Myocyte (in vitro differentiated cells): Measurements from ENCODE around the gene MGLL. TPM values are rescaled to one million over a fixed set of nuclear protein-coding genes. Genes with fewer than 3 reads are reported as not detected.
"Not testable (repeated sequence)": the region's sequence is repeated elsewhere in the genome, so short reads cannot be mapped to it uniquely, and the experiment has no call there.

Experiments
- DNase-seq: peaks from one replicate; pipeline ENCODE4 v3.0.0-alpha.2; 2012; ENCODE audit warnings: low read depth
- total RNA-seq: library from RNA; depleted of rRNA; stranded (reverse); fragments of >200 nt; gene quantifications from 2 replicates; pipeline ENCODE4 v1.2.3, GENCODE V29; 2014

Gene MGLL
- total RNA-seq, 1 donor from 2014 or later, result 102 TPM

DNA sequence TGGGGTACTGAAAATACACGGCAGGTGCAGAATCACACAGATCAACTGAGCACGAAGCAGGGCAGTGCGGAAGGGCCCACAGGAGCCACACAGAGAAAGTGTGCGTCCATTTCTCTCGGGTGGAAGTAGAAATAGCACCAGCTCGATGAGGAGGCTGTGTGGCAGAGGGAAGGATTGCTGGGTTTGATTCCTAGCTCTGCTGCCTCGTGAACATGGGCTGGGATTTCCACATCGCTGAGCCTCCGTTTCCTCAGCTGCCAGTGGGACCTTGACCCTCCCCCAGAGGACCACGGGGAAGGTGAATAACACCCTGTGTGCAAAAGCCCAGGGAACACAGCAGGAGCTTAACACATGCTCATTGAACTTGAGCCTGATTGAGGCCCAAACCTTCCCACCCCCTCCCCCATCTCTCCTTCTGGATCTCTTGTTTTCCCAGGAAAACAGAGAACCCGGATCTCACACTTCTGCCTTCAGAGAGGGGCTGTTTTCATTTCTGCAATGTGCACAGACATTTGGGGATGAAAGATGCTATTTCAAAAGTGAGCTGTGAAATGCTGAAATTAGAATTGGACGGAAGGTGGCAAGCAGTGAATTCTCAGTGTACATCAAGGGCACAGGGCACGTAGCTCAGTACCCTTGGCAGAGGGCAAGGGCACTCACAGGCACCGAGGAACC is 111.2 kb downstream of the MGLL start:
- no peak for DNase-seq

- DNase-seq, result no peak
Observed at GRCh38 chr3:127710155-127710941, 112.0 kb downstream of the MGLL start.

DNA sequence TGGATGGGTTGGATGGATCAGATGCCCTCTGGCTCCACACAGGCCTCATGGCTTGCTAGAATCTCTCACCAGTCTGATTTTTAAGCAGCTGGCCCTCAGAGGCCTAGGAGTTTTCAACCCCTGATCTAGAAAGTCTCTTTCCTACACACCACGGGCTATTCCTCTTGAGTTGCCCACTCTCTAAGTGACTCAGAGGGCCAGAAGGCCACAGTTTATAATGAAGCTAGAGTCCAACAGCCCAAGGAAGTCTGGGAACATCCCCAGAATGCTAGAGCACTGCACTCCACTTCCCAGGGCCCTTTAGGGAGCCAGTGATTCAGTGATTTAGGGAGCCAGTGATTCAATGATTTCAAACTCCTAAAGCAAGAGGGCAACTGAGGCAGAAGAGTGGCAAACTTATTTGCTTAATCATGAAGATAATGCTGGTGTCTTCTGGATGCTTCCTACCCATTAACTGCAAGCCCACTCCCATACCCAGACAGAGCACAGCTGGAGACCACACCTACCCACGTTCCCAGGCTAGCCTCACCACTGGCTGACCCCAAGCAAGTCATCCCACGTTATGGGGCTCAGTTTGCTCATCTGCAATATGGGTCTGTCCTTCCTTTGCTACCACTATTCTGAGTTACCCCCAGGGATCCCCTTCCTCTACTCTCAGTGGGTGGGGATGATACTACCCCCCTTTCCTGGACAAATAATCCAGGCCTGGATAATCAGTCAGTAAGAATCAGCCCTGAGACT is 112.8 kb downstream of the MGLL start:
- no peak for DNase-seq

DNA sequence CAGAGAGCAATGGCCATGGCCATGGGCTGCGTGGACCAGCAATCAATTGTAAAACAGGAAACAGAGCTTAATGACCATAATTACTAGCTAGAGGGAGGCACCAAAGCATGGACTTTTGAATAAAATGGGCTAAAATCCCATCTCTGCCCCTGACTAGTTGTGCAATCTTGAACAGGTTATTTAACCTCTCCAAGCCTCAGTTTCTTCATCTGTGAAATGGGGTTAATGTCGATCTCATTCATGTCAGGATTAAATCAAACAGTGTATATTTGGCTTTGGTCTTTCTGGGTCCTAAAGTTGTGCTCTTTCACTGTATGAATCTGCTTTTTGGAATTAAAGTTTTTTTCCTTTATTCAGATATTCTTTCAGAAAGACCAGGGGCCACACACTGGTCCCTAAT is 113.5 kb downstream of the MGLL start:
- no peak for DNase-seq

- no peak for DNase-seq
Observed at GRCh38 chr3:127707851-127708411, 114.4 kb downstream of the MGLL start.

- no peak for DNase-seq
Observed at GRCh38 chr3:127706785-127707351, 115.4 kb downstream of the MGLL start.

DNA sequence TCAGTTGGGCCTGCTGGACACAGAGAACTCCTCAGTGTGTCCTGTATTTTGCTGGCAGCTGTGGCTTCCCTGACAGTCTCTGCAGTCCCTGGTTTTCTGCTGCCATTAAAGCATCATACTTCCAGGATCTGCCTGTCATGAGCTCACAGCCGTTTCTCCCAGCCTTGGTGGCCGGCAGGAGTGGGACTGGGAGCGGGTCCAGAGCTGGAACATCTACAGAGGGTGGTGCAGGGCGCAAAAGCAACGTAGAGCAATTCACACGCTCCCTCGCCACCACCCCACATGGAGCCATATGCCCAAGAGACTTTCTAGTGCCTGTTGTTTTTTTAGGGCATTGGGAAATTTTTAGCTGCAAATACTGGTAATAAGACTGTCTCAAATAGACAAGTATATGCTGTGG is 116.0 kb downstream of the MGLL start:
- DNase-seq, result no peak

DNA sequence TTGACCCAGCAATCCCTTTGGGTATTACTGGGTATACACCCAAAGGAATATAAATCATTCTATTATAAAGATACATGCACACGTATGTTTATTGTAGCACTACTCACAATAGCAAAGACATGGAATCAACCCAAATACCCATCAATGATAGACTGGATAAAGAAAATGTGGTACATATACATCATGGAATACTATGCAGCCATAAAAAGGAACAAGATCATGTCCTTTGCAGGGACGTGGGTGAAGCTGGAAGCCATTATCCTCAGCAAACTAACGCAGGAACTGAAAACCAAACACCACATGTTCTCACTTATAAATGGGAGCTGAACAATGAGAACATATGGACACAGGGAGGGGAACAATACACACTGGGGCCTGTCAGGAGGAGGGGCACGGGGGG is 117.5 kb downstream of the MGLL start:
- not testable (repeated sequence) for DNase-seq

- peak; percentile 57 for DNase-seq
Observed at GRCh38 chr3:127702151-127702578, 120.2 kb downstream of the MGLL start.

DNA sequence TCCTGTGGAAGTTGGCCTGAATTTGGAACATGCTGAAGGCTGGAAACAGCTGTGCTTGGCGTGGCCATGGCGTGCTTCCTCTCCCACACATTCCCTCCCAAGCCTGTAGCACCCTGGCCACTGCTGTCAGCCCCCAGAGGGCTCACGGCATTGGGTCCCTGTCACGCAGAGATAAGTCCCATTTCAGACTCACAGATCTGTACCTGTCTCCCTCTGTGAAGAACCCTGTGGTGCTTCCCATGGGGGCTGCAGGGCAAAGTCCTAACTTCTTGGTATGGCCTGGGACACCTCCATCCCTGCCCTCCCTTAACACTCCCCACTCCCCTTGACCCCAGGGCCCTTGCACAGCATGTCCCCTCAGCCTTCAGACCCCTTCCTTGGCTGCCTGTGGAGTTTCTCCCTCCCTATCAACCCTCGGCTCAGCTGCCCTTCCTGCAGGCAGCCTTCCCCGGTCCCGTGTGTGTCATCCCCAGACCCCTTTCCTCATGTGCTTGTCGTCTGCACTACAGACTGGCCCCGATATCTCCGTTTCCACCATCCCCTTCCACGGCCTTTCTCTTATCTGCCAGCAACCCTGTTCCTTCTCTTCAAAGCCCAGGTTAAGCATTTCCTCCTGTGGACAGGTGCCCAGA is 120.9 kb downstream of the MGLL start:
- DNase-seq, result peak; percentile 39

DNA sequence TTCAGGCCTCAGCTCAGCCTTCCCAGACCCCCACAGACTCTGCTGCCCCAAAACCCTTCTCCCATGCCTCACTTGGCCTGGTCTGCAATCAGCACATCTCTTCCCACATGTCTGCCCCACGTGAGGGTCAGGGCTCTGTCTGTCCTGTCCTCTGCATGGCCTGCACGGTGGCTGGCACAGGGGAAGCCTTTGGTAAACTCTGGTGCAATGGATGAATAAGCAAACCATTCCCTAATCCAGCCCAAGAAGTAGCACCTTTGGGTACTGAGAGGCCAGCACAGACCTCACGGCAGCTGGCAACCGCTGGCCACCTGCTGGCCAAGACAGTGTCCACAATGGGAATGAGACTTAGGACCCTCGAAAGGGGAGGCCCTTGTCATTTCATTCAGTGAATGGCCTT is 121.9 kb downstream of the MGLL start:
- no peak for DNase-seq

DNA sequence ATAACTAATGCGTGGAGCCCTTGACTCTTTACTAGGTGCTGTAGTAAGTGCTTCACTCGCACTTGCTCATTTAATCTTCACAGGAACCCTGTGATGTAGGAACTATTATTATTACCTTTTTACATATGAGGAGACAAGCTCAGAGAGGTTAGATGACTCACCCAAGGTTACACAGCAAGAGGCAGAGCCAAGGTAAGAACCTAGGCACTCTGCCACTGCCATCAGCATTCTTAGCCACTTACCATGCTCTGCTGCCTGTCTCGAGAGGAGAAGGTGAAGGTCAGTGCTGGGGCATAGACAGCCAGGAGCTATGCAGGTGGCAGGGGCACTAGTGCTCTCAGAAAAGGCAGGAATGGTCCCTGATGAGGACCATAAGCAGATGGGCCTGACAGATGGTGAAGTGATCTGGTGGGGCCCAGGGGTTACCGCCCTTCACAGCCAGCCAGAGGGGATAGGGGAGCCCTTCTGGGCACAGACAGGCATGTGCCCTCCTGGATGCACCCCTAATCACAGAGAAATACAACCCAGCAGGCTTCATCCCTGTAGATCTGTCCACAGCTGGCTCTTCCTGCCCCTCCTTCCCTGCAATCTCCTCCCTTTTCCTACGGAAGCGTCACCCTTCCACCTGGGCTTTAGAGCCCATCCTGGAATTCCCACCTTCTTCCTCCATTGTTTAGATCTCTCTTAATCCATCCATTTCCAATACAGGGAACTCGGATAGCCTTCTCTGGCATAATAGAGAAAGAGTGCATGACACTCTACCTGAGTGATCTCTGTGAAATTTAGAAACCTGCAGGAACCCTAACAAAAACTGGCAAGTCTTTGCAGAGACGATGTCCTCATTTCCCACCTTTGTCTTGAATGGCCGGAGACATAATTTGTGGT is 122.7 kb downstream of the MGLL start:
- DNase-seq, result no peak

DNA sequence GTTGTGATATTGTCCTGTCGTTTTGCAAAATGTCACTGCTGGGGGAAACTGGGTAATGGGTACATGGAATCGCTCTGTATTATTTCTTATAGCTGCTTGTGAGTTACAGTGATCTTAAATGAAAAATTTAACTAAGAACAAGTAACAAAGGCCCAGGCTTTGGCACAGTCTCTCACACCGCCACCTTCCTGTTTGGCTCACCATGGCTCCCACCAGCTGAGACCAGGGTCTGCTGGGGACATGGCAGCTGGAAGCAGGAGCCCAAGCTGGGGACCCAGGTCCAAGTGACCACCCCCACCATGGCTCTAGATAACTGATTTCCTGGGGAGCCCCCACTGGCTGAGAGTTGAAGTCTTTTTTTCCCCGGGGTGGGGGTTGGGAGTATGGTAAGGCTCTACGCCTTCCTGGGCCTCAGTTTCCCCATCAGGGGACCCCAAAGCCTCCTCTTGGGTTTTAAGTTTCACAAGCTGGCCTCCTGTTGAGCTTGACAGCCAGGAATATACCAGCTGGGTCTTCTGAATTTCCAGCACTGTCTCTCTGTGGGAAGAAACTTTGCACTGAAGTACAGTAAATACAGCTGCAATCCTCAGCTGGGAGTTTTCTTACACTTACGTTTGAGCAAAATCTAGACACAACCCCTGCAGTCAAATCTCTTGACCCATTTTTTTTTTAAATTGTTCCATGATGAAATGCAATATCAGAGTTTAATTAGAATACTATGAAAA is 123.5 kb downstream of the MGLL start:
- no peak for DNase-seq

- DNase-seq, result no peak
Observed at GRCh38 chr3:127698286-127698685, 124.0 kb downstream of the MGLL start.

DNA sequence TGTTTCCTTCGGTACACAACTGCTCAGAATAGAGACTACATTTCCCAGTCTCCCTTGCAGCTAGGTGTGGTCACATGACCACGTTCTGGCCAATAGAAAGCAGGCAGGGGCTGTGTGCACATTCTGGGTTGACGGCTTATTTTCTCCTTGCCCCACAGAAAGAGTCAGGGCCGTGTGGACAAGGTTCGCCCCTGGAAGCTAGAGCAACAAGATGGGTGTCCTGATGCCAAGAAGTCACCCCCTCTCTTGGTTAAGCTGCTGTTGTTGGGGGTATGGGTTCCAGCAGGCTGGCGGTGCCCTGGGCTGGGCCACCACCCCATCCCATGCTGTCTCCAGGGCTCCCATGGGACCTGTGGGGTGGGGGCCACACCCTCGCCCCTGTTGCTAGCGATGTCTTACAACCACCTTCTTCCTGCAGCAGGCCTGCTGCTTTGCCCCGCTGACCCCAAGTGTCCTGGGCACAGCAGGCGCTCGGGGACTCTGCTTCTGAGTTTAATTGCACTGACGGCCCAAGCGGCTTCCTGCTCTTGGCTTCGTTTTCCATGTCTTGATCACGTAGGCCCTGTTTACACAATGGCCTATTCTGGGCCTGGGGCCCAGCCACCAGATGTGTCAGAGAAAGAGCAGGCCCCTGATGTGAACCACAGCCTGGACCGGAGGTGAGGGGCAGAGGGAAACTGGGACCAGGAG is 124.6 kb downstream of the MGLL start:
- peak; percentile 56 for DNase-seq

- peak; percentile 72 for DNase-seq
Observed at GRCh38 chr3:127694467-127695215, 127.7 kb downstream of the MGLL start.

GRCh38 chr3:127693336-127693843 is 128.9 kb downstream of the MGLL start:
- no peak for DNase-seq
